ENCODE data around the gene SPEN. TPM values are rescaled to one million over a fixed set of nuclear protein-coding genes. Genes with fewer than 3 reads are reported as not detected.

The SPEN gene
- total and polyA plus RNA-seq, 2 of the 13 experiments (the other 11 are each of a cell fraction or from before 2014, with no cell fraction given) = 4.8 to 14.0 TPM

DNA sequence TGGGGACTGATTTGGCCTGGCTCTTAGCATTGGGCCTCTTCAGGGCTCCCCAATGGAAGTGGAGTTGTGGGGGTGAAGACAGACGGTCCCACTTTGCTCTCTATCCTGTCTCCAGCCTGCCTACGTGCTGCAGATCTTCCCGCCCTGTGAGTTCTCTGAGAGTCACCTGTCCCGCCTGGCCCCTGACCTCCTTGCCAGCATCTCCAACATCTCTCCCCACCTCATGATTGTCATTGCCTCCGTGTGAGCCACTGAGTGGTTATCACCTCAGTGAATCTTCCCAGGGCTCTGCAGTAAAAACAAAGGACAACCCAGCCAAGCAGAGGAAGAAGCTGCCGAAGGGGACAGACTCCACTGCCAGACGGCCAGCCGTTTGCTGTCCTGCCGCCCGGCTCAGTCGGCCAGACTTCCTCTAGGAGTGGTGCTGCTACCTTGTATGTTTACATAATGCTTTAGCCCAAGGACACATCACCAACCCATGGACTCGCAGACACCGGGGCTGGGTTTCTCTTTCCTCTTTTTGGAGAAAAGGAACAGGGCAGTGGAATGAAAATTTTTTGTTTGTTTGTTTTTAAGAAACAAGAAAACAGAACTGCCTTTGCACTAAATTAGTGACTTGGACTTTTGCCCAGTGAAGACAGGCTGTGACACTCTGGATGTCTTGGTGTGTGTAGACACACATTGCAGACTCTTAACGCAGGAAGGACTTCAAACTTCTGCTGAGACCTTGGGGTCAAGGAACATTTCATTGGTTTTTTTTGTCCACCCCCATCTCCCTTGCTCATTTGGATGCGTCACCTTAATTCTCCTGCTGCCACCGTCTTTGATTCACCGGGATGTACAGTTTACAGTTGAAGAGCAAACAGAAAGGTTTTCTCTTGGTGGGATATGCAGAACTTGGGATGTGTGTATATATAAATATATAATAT, 91.9 kb downstream of the SPEN start (continued):
- TF ChIP-seq, protein P1, sequence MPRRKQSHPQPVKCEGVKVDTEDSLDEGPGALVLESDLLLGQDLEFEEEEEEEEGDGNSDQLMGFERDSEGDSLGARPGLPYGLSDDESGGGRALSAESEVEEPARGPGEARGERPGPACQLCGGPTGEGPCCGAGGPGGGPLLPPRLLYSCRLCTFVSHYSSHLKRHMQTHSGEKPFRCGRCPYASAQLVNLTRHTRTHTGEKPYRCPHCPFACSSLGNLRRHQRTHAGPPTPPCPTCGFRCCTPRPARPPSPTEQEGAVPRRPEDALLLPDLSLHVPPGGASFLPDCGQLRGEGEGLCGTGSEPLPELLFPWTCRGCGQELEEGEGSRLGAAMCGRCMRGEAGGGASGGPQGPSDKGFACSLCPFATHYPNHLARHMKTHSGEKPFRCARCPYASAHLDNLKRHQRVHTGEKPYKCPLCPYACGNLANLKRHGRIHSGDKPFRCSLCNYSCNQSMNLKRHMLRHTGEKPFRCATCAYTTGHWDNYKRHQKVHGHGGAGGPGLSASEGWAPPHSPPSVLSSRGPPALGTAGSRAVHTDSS (CRISPR knock-in tag; conservative IDR thresholded peaks at IDR 0.05) = no peak
- TF ChIP-seq ZFP1 (CRISPR knock-in tag; IDR thresholded peaks at IDR 0.05) = no peak
- TF ChIP-seq, protein P2, sequence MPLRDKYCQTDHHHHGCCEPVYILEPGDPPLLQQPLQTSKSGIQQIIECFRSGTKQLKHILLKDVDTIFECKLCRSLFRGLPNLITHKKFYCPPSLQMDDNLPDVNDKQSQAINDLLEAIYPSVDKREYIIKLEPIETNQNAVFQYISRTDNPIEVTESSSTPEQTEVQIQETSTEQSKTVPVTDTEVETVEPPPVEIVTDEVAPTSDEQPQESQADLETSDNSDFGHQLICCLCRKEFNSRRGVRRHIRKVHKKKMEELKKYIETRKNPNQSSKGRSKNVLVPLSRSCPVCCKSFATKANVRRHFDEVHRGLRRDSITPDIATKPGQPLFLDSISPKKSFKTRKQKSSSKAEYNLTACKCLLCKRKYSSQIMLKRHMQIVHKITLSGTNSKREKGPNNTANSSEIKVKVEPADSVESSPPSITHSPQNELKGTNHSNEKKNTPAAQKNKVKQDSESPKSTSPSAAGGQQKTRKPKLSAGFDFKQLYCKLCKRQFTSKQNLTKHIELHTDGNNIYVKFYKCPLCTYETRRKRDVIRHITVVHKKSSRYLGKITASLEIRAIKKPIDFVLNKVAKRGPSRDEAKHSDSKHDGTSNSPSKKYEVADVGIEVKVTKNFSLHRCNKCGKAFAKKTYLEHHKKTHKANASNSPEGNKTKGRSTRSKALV (CRISPR knock-in tag; IDR thresholded peaks at IDR 0.05) = no peak
- TF ChIP-seq ZNF570 (CRISPR knock-in tag; IDR thresholded peaks at IDR 0.05; ENCODE audit: borderline replicate concordance) = no peak
- TF ChIP-seq, protein P3, sequence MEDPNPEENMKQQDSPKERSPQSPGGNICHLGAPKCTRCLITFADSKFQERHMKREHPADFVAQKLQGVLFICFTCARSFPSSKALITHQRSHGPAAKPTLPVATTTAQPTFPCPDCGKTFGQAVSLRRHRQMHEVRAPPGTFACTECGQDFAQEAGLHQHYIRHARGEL (CRISPR knock-in tag; IDR thresholded peaks at IDR 0.05) = no peak
- TF ChIP-seq SMC3 (IDR thresholded peaks at IDR 0.05; ENCODE audit: low read length) = no peak
- no peak for TF ChIP-seq ZKSCAN5 (CRISPR knock-in tag; IDR thresholded peaks at IDR 0.05)
- TF ChIP-seq HOXA5 (CRISPR knock-in tag; IDR thresholded peaks at IDR 0.05) = no peak
- TF ChIP-seq ZNF530 (CRISPR knock-in tag; IDR thresholded peaks at IDR 0.05; ENCODE audit: low read depth) = no peak
- TF ChIP-seq DPF2 (CRISPR knock-in tag; IDR thresholded peaks at IDR 0.05; ENCODE audit: borderline replicate concordance, low read depth) = peak; percentile 50; the same call in 1 of the 2 replicates
- TF ChIP-seq NONO (IDR thresholded peaks at IDR 0.05) = no peak
- TF ChIP-seq NONO (CRISPR knock-in tag; conservative IDR thresholded peaks at IDR 0.05) = 0 out of 2 replicates have a peak, but pooled peaks have one; percentile 23
- TF ChIP-seq KDM3A (CRISPR knock-in tag; IDR thresholded peaks at IDR 0.05; ENCODE audit: low read depth) = no peak
- TF ChIP-seq TEAD2 (CRISPR knock-in tag; IDR thresholded peaks at IDR 0.05) = no peak
- TF ChIP-seq ZNF263 (CRISPR knock-in tag; IDR thresholded peaks at IDR 0.05) = no peak
- TF ChIP-seq ARHGAP35 (CRISPR knock-in tag; IDR thresholded peaks at IDR 0.05; ENCODE audit: borderline replicate concordance) = no peak
- no peak for TF ChIP-seq PLRG1 (conservative IDR thresholded peaks at IDR 0.05)
- no peak for TF ChIP-seq NFRKB (IDR thresholded peaks at IDR 0.05)
- no peak for TF ChIP-seq MAFK (conservative IDR thresholded peaks at IDR 0.05 in 1 of 2, IDR thresholded peaks at IDR 0.05 in 1 of 2; ENCODE audit: low read length in 2 of 2)
- TF ChIP-seq ZFX (CRISPR knock-in tag; IDR thresholded peaks at IDR 0.05; ENCODE audit: low read depth) = peak; percentile 20; the same call in 1 of the 2 replicates
- TF ChIP-seq, protein P4, sequence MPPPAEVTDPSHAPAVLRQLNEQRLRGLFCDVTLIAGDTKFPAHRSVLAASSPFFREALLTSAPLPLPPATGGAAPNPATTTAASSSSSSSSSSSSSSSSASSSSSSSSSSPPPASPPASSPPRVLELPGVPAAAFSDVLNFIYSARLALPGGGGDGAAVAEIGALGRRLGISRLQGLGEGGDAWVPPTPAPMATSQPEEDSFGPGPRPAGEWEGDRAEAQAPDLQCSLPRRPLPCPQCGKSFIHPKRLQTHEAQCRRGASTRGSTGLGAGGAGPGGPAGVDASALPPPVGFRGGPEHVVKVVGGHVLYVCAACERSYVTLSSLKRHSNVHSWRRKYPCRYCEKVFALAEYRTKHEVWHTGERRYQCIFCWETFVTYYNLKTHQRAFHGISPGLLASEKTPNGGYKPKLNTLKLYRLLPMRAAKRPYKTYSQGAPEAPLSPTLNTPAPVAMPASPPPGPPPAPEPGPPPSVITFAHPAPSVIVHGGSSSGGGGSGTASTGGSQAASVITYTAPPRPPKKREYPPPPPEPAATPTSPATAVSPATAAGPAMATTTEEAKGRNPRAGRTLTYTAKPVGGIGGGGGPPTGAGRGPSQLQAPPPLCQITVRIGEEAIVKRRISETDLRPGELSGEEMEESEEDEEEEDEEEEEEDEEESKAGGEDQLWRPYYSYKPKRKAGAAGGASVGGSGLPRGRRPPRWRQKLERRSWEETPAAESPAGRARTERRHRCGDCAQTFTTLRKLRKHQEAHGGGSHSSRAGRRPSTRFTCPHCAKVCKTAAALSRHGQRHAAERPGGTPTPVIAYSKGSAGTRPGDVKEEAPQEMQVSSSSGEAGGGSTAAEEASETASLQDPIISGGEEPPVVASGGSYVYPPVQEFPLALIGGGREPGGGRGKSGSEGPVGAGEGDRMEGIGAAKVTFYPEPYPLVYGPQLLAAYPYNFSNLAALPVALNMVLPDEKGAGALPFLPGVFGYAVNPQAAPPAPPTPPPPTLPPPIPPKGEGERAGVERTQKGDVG (CRISPR knock-in tag; IDR thresholded peaks at IDR 0.05; ENCODE audit: borderline replicate concordance) = no peak
- peak; percentile 76; the same call in 1 of the 2 replicates for TF ChIP-seq ETV5 (CRISPR knock-in tag; IDR thresholded peaks at IDR 0.05; ENCODE audit: borderline replicate concordance)
- TF ChIP-seq ZNF383 (CRISPR knock-in tag; IDR thresholded peaks at IDR 0.05; ENCODE audit: borderline replicate concordance) = no peak
- TF ChIP-seq KLF15 (CRISPR knock-in tag; IDR thresholded peaks at IDR 0.05; ENCODE audit: borderline replicate concordance) = no peak
